Measurements from ENCODE around the gene MESD.
A peak's percentile ranks its signal among the peaks of the same experiment; 100 is the strongest.

The MESD gene

DNA sequence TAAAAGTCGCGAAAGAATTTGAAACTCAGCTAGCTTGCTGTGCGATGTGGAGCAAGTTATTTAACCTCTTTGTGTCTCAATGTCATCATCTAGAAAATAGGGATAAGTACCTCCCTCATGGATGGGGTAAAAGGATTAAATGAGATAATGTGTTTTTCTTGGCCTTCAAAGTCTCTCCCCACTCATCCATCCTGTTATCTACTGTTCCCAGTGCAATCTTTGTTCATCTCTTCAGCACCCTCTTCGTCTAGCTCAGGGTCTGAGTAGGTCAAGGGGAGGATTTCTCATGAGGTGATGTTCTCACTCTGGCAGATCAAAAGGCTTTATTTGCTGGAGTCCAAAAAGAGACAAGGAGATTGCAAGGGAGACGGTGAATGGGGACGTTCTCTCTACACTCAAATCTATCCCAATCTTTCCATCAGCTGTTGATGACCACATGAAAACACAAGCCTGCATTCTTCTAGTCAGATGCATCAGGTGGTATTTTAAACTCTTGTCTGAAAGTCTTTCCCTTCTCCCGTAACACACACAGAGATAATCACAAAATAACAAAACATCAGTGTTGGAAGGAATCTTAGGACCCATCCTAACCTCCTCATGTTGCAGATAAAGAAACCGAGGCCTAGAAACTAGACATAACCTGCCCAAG lies 1.3 kb downstream of the MESD start:
- 54% methylated on average over 8 of the region's 8 CpGs for WGBS
- Histone ChIP-seq H3K4me1 (ENCODE audit: insufficient read depth, low read length) (peaks cover 18% of the 10 kb centered on the region), H3K27ac (ENCODE audit: low read depth, low read length) (no peak overlapping the region)

GRCh38 chr15:80986487-80986886 lies 3.1 kb downstream of the MESD start:
- Histone ChIP-seq H3K9me3 (ENCODE audit: insufficient read depth, low read depth, low read length) (no peaks in the 10 kb centered on the region), H3K36me3 (ENCODE audit: insufficient read depth, low read length) (peaks cover 12% of the 10 kb centered on the region), H3K9ac (ENCODE audit: low read depth, low read length) (no peak overlapping the region), H3K4me1 (ENCODE audit: insufficient read depth, low read length) (peaks cover 18% of the 10 kb centered on the region), H3K27ac (ENCODE audit: low read depth, low read length) (no peak overlapping the region), H3K27me3 (ENCODE audit: insufficient read depth, low read length) (no peaks in the 10 kb centered on the region), H3K4me3 (ENCODE audit: low read length) (no peak overlapping the region)
- WGBS: 86% methylated on average over 1 of the region's 1 CpG

More for the DNA sequence above, 1.3 kb downstream of the MESD start:
- Histone ChIP-seq H3K27me3 (ENCODE audit: insufficient read depth, low read length) (no peaks in the 10 kb centered on the region), H3K9ac (ENCODE audit: low read depth, low read length) (peak overlapping the region; percentile 88; the same call in 1 of the 2 replicates), H3K36me3 (ENCODE audit: insufficient read depth, low read length) (no peaks in the 10 kb centered on the region; the same call in none of the 2 replicates), H3K4me3 (ENCODE audit: low read length) (peak overlapping the region; percentile 89), H3K9me3 (ENCODE audit: insufficient read depth, low read depth, low read length) (no peaks in the 10 kb centered on the region)

GRCh38 chr15:80985981-80986380 lies 3.6 kb downstream of the MESD start:
- Histone ChIP-seq H3K4me1 (ENCODE audit: insufficient read depth, low read length) (peaks cover 18% of the 10 kb centered on the region), H3K36me3 (ENCODE audit: insufficient read depth, low read length) (peaks cover 12% of the 10 kb centered on the region)
- 96% methylated on average over 5 of the region's 5 CpGs for WGBS

DNA sequence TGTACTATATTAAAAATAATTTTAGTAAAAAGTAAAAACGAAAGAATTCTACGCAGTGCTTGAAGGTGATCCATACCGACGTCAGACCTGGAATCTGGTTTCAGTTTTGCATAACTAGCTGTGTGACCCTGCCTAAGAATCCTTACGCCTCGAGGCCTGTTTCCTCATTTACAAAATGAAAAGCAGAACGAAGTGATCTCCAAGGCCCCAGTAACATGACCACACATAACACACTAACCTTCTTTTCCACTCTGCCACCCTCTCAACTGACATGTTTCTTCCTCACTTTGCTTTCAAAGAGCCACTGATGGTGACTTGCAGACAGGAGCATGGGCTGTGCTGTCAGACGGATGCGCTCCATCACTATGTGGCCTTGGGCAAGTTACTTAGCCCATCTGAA lies 4.8 kb downstream of the MESD start:
- no peaks in the 10 kb centered on the region for H3K27me3 ChIP-seq (ENCODE audit: insufficient read depth, low read length)
- 0 out of 2 replicates have a peak overlapping the region, but pooled peaks have one; percentile 12 for H3K27ac ChIP-seq (ENCODE audit: low read depth, low read length)
- no peak overlapping the region for H3K9ac ChIP-seq (ENCODE audit: low read depth, low read length)
- H3K4me3 ChIP-seq (ENCODE audit: low read length): no peak overlapping the region
- 82% methylated on average over 9 of the region's 9 CpGs for WGBS
- H3K9me3 ChIP-seq (ENCODE audit: insufficient read depth, low read depth, low read length): no peaks in the 10 kb centered on the region
- peaks cover 20% of the 10 kb centered on the region for H3K36me3 ChIP-seq (ENCODE audit: insufficient read depth, low read length)
- peaks cover 14% of the 10 kb centered on the region for H3K4me1 ChIP-seq (ENCODE audit: insufficient read depth, low read length)

More at GRCh38 chr15:80985981-80986380, 3.6 kb downstream of the MESD start:
- Histone ChIP-seq H3K9ac (ENCODE audit: low read depth, low read length) (no peak overlapping the region), H3K27me3 (ENCODE audit: insufficient read depth, low read length) (no peaks in the 10 kb centered on the region), H3K27ac (ENCODE audit: low read depth, low read length) (no peak overlapping the region), H3K9me3 (ENCODE audit: insufficient read depth, low read depth, low read length) (no peaks in the 10 kb centered on the region), H3K4me3 (ENCODE audit: low read length) (no peak overlapping the region)

- no peaks in the 10 kb centered on the region for H3K27me3 ChIP-seq (ENCODE audit: insufficient read depth, low read length)
- H3K36me3 ChIP-seq (ENCODE audit: insufficient read depth, low read length): peaks cover 40% of the 10 kb centered on the region
- WGBS: 90% methylated on average over 5 of the region's 5 CpGs
- no peak overlapping the region for H3K4me3 ChIP-seq (ENCODE audit: low read length)
- H3K9ac ChIP-seq (ENCODE audit: low read depth, low read length): no peak overlapping the region
- no peaks in the 10 kb centered on the region for H3K9me3 ChIP-seq (ENCODE audit: insufficient read depth, low read depth, low read length)
- H3K27ac ChIP-seq (ENCODE audit: low read depth, low read length): no peak overlapping the region
- peaks cover 14% of the 10 kb centered on the region for H3K4me1 ChIP-seq (ENCODE audit: insufficient read depth, low read length)
Measured at GRCh38 chr15:80982839-80983238, 6.8 kb downstream of the MESD start.

DNA sequence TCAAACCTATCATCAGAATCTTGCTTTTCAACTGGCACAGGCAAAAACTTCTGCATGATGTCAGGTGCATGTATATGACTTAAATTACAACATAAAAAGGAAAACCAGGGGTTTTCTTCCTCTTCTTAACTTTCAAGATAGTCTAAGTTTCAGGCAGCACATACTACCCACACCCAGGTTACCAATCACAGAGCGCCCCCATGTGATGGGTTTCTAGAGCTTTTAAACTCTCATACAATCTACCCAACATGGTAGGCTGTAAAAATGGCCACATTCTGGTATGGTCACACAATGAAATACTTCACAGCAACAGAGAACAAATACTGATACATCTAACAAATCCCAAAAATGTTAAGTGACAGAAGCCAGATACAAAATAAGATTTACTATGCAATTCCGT lies 7.4 kb downstream of the MESD start:
- H3K4me1 ChIP-seq (ENCODE audit: insufficient read depth, low read length): peaks cover 17% of the 10 kb centered on the region
- no peaks in the 10 kb centered on the region for H3K27me3 ChIP-seq (ENCODE audit: insufficient read depth, low read length)
- H3K4me3 ChIP-seq (ENCODE audit: low read length): no peak overlapping the region
- H3K36me3 ChIP-seq (ENCODE audit: insufficient read depth, low read length): peaks cover 41% of the 10 kb centered on the region
- H3K27ac ChIP-seq (ENCODE audit: low read depth, low read length): no peak overlapping the region
- 85% methylated on average over 2 of the region's 2 CpGs for WGBS
- H3K9me3 ChIP-seq (ENCODE audit: insufficient read depth, low read depth, low read length): no peaks in the 10 kb centered on the region
- no peak overlapping the region for H3K9ac ChIP-seq (ENCODE audit: low read depth, low read length)

GRCh38 chr15:80979538-80980200 lies 9.9 kb downstream of the MESD start:
- Histone ChIP-seq H3K27ac (ENCODE audit: low read depth, low read length) (no peak overlapping the region), H3K27me3 (ENCODE audit: insufficient read depth, low read length) (no peaks in the 10 kb centered on the region), H3K4me1 (ENCODE audit: insufficient read depth, low read length) (0 out of 2 replicates have a peak, but pooled peaks cover 13% of the 10 kb centered on the region), H3K4me3 (ENCODE audit: low read length) (no peak overlapping the region), H3K9me3 (ENCODE audit: insufficient read depth, low read depth, low read length) (no peaks in the 10 kb centered on the region), H3K9ac (ENCODE audit: low read depth, low read length) (no peak overlapping the region), H3K36me3 (ENCODE audit: insufficient read depth, low read length) (peaks cover 49% of the 10 kb centered on the region)
- 96% methylated on average over 8 of the region's 8 CpGs for WGBS

DNA sequence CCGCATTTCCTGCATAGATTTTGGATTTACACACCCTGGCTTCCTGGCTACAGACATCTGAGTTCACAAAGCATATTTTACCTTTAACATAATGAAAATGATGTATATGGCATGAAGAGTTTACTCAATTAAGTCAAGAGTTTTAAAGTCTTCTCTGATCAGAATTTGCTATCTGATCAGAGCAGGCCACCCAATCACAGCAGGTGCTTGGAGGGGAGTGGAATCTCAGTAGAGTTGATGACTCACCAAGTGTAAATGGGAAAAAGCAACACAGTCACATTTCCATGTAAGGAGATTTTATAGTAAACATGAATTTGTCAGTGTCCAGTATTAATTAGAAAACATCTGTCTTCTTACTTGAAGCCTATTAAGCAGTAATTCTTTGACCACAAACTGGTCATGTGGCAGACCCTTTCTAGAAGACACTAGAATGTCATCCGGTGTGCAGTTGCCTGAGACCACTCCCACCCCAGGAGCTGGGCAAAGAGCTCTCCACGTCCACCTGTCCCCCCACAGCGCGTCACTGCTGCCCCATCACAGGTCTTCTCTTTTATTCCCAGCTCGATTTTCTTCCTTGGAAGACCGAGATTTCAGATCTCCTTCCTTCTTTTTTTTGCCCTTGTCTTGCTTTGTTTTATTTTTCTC lies 10.8 kb downstream of the MESD start:
- Histone ChIP-seq H3K4me1 (ENCODE audit: insufficient read depth, low read length) (0 out of 2 replicates have a peak, but pooled peaks cover 13% of the 10 kb centered on the region), H3K9ac (ENCODE audit: low read depth, low read length) (no peak overlapping the region), H3K27me3 (ENCODE audit: insufficient read depth, low read length) (no peaks in the 10 kb centered on the region), H3K27ac (ENCODE audit: low read depth, low read length) (peak overlapping the region; percentile 16; the same call in 1 of the 2 replicates), H3K36me3 (ENCODE audit: insufficient read depth, low read length) (peaks cover 49% of the 10 kb centered on the region), H3K4me3 (ENCODE audit: low read length) (no peak overlapping the region), H3K9me3 (ENCODE audit: insufficient read depth, low read depth, low read length) (no peaks in the 10 kb centered on the region)
- 86% methylated on average over 7 of the region's 7 CpGs for WGBS

DNA sequence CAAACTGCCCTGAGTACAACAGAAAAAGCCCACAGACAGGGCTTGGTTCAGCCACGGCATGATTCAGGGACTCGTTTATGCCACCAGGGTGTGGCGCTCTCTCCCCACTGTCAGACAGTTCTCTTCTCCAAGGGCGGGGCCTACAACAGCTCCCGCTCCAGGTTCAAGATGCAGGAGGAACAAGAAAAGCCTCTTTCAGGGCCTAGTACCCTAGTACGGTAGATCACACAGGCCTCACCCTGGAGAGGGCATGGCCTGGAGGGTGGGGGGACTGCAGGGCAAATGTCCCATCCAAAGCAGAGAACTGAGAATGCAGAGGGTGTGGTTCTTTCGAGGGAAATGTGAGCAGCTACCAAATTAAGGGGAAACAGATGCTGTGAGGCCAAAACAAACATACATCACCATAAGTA lies 12.0 kb downstream of the MESD start:
- Histone ChIP-seq H3K4me1 (ENCODE audit: insufficient read depth, low read length) (0 out of 2 replicates have a peak, but pooled peaks cover 13% of the 10 kb centered on the region), H3K27ac (ENCODE audit: low read depth, low read length) (no peak overlapping the region), H3K9ac (ENCODE audit: low read depth, low read length) (no peak overlapping the region), H3K27me3 (ENCODE audit: insufficient read depth, low read length) (no peaks in the 10 kb centered on the region), H3K4me3 (ENCODE audit: low read length) (no peak overlapping the region), H3K36me3 (ENCODE audit: insufficient read depth, low read length) (peaks cover 46% of the 10 kb centered on the region), H3K9me3 (ENCODE audit: insufficient read depth, low read depth, low read length) (no peaks in the 10 kb centered on the region)
- WGBS: 31% methylated on average over 7 of the region's 7 CpGs

DNA sequence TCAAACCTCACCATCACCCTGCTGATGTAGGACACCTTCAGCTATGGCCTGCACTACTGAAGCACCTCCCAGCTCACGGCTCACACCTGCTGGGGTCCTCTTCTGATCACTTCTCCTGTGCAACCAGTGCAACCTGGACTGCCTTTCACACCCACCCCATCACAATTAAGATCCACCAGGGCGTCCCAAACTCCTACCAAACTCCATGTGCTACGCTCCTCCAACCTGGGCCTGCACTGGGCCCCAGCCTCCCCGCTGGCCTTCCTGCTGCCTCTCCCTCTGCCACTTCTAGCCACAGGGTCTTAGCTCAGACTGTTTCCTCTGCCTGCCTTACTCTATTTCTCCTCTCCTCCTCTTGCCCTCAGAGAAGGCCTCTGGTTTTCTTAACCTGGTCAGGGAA lies 12.8 kb downstream of the MESD start:
- Histone ChIP-seq H3K4me3 (ENCODE audit: low read length) (no peak overlapping the region), H3K27ac (ENCODE audit: low read depth, low read length) (no peak overlapping the region), H3K36me3 (ENCODE audit: insufficient read depth, low read length) (peaks cover 39% of the 10 kb centered on the region), H3K4me1 (ENCODE audit: insufficient read depth, low read length) (0 out of 2 replicates have a peak, but pooled peaks cover 13% of the 10 kb centered on the region), H3K9ac (ENCODE audit: low read depth, low read length) (no peak overlapping the region), H3K9me3 (ENCODE audit: insufficient read depth, low read depth, low read length) (no peaks in the 10 kb centered on the region), H3K27me3 (ENCODE audit: insufficient read depth, low read length) (no peaks in the 10 kb centered on the region)
- 93% methylated on average over 4 of the region's 4 CpGs for WGBS

- no peaks in the 10 kb centered on the region for H3K9me3 ChIP-seq (ENCODE audit: insufficient read depth, low read depth, low read length)
- H3K4me1 ChIP-seq (ENCODE audit: insufficient read depth, low read length): peaks cover 22% of the 10 kb centered on the region; the same call in 1 of the 2 replicates
- H3K27me3 ChIP-seq (ENCODE audit: insufficient read depth, low read length): no peaks in the 10 kb centered on the region
- no peak overlapping the region for H3K9ac ChIP-seq (ENCODE audit: low read depth, low read length)
- H3K27ac ChIP-seq (ENCODE audit: low read depth, low read length): no peak overlapping the region
- peaks cover 30% of the 10 kb centered on the region for H3K36me3 ChIP-seq (ENCODE audit: insufficient read depth, low read length)
- no peak overlapping the region for H3K4me3 ChIP-seq (ENCODE audit: low read length)
- 89% methylated on average over 4 of the region's 4 CpGs for WGBS
Measured at GRCh38 chr15:80974914-80975313, 14.7 kb downstream of the MESD start.

Data from HUES64 (cell line).